MCF 10A (cell line): ENCODE measurements around the gene SDC3. TPM values are rescaled to one million over a fixed set of nuclear protein-coding genes. Genes with fewer than 3 reads are reported as not detected.

Experiments
- BruUV-seq: library from RNA; stranded (reverse); fragments of 400-500 nt; replicated peaks from 2 replicates; lab custom pipeline; 2021; lab: Mats Ljungman, UMichigan
- CTCF ChIA-PET: fragments of 300-600 bp; sonication (Branson Sonifier 250); formaldehyde crosslinking; extraction: SDS; loops from one replicate; lab custom pipeline; 2021; ENCODE audit warnings: antibody characterized with exemption, inconsistent platforms; lab: Yijun Ruan, JAX
- POLR2A ChIA-PET: fragments of 300-600, 350-650 bp; sonication (Branson Sonifier 250); formaldehyde crosslinking; extraction: SDS; loops from one replicate; lab custom pipeline; 2020; ENCODE audit warnings: antibody characterized with exemption, inconsistent platforms; lab: Yijun Ruan, JAX
- DNase-seq: peaks from one replicate; pipeline ENCODE4 v3.0.0-alpha.2; 2018; ENCODE audit not compliant: unreplicated experiment
- H3K27ac Mint-ChIP-seq: one replicate; pipeline ENCODE4 v1.8.0; 2022; ENCODE audit warnings: mild to moderate bottlenecking, low read depth, mixed read lengths; ENCODE audit not compliant: unreplicated experiment
- H3K27me3 Mint-ChIP-seq: one replicate; pipeline ENCODE4 v1.8.0; 2022; ENCODE audit warnings: mixed read lengths; ENCODE audit not compliant: insufficient read depth, unreplicated experiment
- H3K36me3 Mint-ChIP-seq: one replicate; pipeline ENCODE4 v1.8.0; 2022; ENCODE audit warnings: mild to moderate bottlenecking, moderate library complexity, mixed read lengths; ENCODE audit not compliant: insufficient read depth, unreplicated experiment
- H3K4me1 Mint-ChIP-seq: one replicate; pipeline ENCODE4 v1.8.0; 2022; ENCODE audit warnings: mixed read lengths; ENCODE audit not compliant: insufficient read depth, unreplicated experiment
- H3K4me3 Mint-ChIP-seq: one replicate; pipeline ENCODE4 v1.8.0; 2022; ENCODE audit warnings: mild to moderate bottlenecking, moderate library complexity, mixed read lengths; ENCODE audit not compliant: unreplicated experiment
- H3K9me3 Mint-ChIP-seq: one replicate; pipeline ENCODE4 v1.8.0; 2022; ENCODE audit warnings: mixed read lengths; ENCODE audit not compliant: unreplicated experiment
- intact Hi-C: fragments of 100-400 bp; cut with micrococcal nuclease; formaldehyde crosslinking; loops from 2 replicates; pipeline ENCODE4 v1.14.1; 2022
- total RNA-seq: library from RNA; stranded (reverse); gene quantifications from 2 replicates; pipeline ENCODE4 v1.2.3, GENCODE V29; 2022
- TF ChIP-seq, protein P1 (sequence below): fragments of 200-600 bp; IDR thresholded peaks from one replicate; pipeline ENCODE4 v1.8.0; 2022; ENCODE audit warnings: antibody characterized with exemption, mild to moderate bottlenecking; ENCODE audit not compliant: unreplicated experiment

The SDC3 gene
- total RNA-seq, 1 experiment from 2014 or later: 21.7 TPM

GRCh38 chr1:30834253-30834652, 74.3 kb downstream of the SDC3 start:
- TF ChIP-seq, protein P1, sequence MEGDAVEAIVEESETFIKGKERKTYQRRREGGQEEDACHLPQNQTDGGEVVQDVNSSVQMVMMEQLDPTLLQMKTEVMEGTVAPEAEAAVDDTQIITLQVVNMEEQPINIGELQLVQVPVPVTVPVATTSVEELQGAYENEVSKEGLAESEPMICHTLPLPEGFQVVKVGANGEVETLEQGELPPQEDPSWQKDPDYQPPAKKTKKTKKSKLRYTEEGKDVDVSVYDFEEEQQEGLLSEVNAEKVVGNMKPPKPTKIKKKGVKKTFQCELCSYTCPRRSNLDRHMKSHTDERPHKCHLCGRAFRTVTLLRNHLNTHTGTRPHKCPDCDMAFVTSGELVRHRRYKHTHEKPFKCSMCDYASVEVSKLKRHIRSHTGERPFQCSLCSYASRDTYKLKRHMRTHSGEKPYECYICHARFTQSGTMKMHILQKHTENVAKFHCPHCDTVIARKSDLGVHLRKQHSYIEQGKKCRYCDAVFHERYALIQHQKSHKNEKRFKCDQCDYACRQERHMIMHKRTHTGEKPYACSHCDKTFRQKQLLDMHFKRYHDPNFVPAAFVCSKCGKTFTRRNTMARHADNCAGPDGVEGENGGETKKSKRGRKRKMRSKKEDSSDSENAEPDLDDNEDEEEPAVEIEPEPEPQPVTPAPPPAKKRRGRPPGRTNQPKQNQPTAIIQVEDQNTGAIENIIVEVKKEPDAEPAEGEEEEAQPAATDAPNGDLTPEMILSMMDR: no peak
- POLR2A ChIA-PET: no interaction called here
- BruUV-seq: no TSS peak

GRCh38 chr1:30830537-30830936, 78.0 kb downstream of the SDC3 start:
- H3K36me3 Mint-ChIP-seq: peaks cover 6% of the 10 kb centered on the region
- ChIA-PET POLR2A (no interaction called here), CTCF (interaction anchor here (0.6 to 1.8 kb wide), 2 partner anchors 29 to 33 kb away, joined by 3 to 5 read pairs; no protein-coding TSS in a partner anchor)
- no peak overlapping the region for H3K4me3 Mint-ChIP-seq
- H3K27me3 Mint-ChIP-seq: peaks cover 14% of the 10 kb centered on the region
- BruUV-seq: no TSS peak
- no peak for DNase-seq
- peaks cover 6% of the 10 kb centered on the region for H3K9me3 Mint-ChIP-seq
- peaks cover under 1% of the 10 kb centered on the region for H3K4me1 Mint-ChIP-seq
- intact Hi-C loops: no loop called here
- TF ChIP-seq, protein P1: no peak
- H3K27ac Mint-ChIP-seq: no peak overlapping the region

More at GRCh38 chr1:30834253-30834652, 74.3 kb downstream of the SDC3 start:
- Mint-ChIP-seq H3K4me3 (no peak overlapping the region), H3K36me3 (peaks cover 6% of the 10 kb centered on the region), H3K27me3 (peaks cover 35% of the 10 kb centered on the region), H3K27ac (no peak overlapping the region), H3K4me1 (no peaks in the 10 kb centered on the region), H3K9me3 (peaks cover 6% of the 10 kb centered on the region)
- no peak for DNase-seq
- CTCF ChIA-PET: interaction anchor here (1.3 kb wide), 1 partner anchor 33 kb away, joined by 8 read pairs; no protein-coding TSS in a partner anchor
- intact Hi-C loops: no loop called here

GRCh38 chr1:30829889-30830288, 78.7 kb downstream of the SDC3 start:
- peaks cover 7% of the 10 kb centered on the region for H3K4me1 Mint-ChIP-seq
- CTCF ChIA-PET: no interaction called here
- H3K27me3 Mint-ChIP-seq: peaks cover 14% of the 10 kb centered on the region
- no peak for DNase-seq
- H3K9me3 Mint-ChIP-seq: peaks cover 6% of the 10 kb centered on the region
- TF ChIP-seq, protein P1: no peak
- intact Hi-C loops: no loop called here
- no peak overlapping the region for H3K27ac Mint-ChIP-seq
- H3K4me3 Mint-ChIP-seq: no peak overlapping the region
- peaks cover 6% of the 10 kb centered on the region for H3K36me3 Mint-ChIP-seq
- BruUV-seq: no TSS peak
- POLR2A ChIA-PET: interaction anchor here (0.7 kb wide), 1 partner anchor 699 kb away, joined by 4 read pairs; no protein-coding TSS in a partner anchor

DNA sequence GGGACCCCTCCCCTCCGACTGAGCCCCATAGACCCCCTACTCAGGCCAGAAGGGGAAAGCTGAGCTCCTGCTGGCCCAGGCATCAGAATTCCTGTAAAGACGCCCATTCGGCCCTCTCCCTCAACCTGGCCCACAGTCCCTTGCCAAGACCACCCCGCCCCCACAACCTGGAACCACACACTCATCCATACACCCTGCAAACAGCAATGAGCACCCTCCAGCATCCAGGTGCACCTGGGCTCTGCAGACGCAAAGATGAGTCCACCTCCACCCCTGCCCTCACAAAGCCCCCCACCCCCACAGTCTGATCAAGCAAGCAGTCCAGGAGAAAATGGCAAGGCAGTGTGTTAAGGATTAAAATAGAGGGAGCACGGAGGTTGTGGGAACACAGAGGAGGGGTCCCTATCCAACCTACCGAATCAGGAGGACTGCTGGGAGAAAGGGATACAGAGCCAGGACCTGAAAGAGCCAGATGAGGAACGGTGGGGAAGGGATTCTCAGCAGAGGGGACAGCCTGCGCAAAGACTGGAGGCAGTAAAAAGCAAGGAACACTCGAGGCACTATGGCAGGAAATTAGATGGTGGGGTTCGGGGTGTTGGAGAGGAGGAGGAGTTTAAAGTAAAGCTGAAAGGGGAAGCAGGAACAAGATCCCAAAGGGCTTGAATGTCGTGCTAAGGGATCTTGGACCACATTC, 83.7 kb downstream of the SDC3 start:
- no peak for DNase-seq
- peaks cover 3% of the 10 kb centered on the region for H3K36me3 Mint-ChIP-seq
- intact Hi-C loops: loop anchor here (5.0 kb wide), 1 partner anchor 32 kb away; no protein-coding TSS in a partner anchor
- no TSS peak for BruUV-seq
- H3K4me3 Mint-ChIP-seq: peak overlapping the region; percentile 73
- ChIA-PET CTCF (interaction anchor here (0.8 to 2.3 kb wide), 6 partner anchors 22 to 106 kb away, joined by 3 to 12 read pairs (median 5); no protein-coding TSS in a partner anchor), POLR2A (interaction anchor here (0.9 to 1.9 kb wide), 11 partner anchors 9 to 101 kb away, joined by 3 to 11 read pairs (median 4); no protein-coding TSS in a partner anchor)
- H3K27ac Mint-ChIP-seq: no peak overlapping the region
- H3K27me3 Mint-ChIP-seq: peaks cover 5% of the 10 kb centered on the region
- peaks cover 2% of the 10 kb centered on the region for H3K9me3 Mint-ChIP-seq
- TF ChIP-seq, protein P1: no peak
- peaks cover 26% of the 10 kb centered on the region for H3K4me1 Mint-ChIP-seq
